ENCODE measurements around the gene PRICKLE4.

PRICKLE4 gene, protein sequence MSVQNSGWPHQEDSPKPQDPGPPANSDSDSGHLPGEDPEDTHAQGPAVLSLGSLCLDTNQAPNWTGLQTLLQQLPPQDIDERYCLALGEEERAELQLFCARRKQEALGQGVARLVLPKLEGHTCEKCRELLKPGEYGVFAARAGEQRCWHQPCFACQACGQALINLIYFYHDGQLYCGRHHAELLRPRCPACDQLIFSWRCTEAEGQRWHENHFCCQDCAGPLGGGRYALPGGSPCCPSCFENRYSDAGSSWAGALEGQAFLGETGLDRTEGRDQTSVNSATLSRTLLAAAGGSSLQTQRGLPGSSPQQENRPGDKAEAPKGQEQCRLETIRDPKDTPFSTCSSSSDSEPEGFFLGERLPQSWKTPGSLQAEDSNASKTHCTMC

DNA sequence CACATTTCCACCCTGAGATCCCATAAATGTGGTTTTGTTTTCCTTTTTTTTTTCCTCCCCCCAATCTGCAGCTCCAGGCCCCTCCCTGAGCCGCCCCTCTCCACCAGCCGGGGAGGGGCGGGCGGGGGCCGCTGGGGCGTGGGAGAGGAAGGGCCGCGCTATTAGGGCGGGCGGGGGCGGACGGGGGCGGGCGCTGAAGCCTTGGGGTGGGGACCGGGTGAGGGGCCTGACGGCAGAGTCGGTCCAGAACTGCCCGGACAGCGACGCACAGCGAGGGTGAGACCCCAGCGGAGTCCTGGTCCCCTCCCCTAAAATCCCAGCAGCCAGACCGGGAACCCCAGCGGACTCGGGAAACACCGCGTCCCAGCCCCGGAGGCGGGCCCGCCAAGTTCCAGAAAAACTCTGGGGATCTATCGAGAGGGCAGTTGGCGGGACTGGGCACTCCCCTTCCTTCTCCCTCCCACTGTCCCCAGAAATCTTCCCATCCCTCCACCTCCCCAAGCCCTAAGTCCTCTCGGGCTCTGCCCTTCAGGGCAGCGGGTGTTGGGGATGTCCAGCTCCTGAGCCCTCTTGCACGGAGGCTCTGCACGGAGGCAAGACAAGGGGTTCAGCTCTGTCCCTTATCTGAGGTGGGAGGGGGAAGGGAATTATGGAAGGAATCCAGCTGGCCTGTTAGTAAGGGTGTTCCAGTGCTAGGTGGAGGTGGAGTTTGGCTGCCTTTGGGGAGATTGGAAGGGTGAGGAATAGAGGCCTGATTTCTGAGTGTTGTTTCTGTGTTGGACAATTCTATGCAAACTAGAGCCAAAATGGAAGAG lies at the start of gene PRICKLE4:
TSS of gene PRICKLE4 (plus strand) at position 232 of the 815 bp plus-strand sequence. CDS start 2,692 bp downstream, outside the sequence.
- DNase-seq (ENCODE audit: low spot score) = peak; percentile 12

DNA sequence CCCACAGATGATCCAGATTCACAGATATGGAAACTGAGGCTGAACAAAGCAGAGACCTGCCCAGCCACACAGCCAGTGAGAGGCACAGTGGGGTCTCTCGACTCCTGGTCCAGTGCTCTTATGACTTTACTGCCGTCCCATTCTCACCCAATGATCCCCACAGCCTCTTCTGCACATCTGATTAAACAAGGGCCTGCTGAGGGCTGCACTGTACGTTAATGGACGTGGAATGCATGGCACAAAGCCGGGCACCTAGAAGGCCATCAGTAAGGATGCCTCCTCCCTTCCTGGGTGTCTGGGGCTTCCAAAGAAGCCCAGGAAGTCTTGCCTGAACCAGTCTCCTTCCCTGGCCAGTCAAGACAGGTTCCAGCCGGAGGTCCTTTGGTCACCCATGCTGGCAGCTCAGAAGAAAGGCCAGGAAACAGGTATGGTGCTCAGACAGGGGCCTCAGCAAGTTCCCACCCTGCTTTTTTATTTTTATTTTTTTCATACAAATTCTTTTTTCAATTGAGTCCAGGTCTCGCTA lies 49.0 kb upstream of the PRICKLE4 start:
- peak; percentile 16 for DNase-seq (ENCODE audit: low spot score)

DNA sequence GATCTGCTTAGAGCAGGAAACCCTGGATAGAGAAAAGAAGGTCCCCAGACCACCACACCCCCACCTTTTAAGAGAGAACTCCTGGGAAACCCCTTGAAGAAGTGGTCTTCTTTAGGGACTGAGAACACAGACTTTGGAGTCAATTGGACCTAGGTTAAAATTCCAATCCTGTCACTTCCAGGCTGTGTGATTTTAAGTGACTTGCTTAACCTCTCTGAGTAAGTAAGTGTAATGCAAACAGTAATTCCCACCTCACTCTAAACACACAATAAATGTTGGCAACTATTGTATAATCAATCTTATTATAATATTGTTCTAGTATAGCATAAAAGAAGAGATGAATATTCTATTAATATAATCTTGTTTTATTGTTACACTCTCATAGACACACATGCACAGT lies 48.4 kb upstream of the PRICKLE4 start:
- no peak for DNase-seq (ENCODE audit: low spot score)

DNA sequence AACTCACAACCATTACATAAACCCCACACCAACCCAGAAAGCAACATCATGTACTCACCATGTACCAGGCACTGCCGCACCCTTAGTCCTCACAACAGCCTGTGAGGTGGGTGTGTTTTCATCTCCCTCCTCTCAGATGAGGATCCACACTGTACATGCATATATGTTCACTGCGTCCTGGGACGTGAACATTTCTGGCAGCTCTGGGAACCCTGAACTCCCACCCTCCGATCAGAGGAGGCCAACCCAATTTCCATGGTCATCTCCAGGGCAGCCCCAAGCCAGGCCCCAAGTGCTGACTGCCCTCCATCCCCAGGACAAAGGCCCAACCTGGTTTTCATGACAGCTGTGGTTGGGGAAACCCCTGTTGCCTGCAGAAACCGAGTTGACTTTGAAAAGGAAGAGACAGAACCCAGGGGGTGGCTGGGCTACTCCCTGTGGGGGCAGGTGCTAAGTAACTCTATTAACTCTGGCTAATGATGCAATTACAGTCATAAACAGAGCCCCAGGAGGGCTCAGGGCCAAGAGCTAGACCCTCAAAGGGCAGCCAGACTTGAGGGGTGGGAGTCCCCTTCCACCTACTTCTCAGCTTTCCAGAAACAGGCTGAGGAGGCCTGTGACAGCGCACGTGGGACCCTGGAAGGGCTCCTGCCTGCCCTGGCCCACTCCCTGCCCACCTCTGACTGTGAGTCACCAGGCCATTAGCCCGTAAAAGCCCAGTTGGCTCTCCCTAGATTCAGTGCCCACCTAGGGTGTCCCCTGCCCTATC lies 47.8 kb upstream of the PRICKLE4 start:
- peak; percentile 53 for DNase-seq (ENCODE audit: low spot score)

DNA sequence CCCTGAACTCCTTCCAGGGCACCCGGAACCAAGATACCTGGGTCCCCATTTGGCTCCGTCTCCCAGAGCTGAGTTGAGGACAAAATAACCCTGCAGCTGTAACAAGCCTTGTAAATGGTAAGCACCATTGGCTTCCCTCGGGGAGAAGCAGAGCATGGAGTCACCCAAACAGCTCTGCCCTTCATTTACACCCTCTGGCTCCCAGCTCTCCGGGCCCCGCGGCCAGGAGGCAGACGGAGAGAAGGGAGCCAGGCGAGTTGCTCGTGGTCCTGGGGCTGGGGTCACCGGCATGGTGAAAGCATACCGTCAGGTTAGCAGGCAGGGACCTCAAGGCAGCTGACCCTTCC lies 47.2 kb upstream of the PRICKLE4 start:
- peak; percentile 52 for DNase-seq (ENCODE audit: low spot score)

DNA sequence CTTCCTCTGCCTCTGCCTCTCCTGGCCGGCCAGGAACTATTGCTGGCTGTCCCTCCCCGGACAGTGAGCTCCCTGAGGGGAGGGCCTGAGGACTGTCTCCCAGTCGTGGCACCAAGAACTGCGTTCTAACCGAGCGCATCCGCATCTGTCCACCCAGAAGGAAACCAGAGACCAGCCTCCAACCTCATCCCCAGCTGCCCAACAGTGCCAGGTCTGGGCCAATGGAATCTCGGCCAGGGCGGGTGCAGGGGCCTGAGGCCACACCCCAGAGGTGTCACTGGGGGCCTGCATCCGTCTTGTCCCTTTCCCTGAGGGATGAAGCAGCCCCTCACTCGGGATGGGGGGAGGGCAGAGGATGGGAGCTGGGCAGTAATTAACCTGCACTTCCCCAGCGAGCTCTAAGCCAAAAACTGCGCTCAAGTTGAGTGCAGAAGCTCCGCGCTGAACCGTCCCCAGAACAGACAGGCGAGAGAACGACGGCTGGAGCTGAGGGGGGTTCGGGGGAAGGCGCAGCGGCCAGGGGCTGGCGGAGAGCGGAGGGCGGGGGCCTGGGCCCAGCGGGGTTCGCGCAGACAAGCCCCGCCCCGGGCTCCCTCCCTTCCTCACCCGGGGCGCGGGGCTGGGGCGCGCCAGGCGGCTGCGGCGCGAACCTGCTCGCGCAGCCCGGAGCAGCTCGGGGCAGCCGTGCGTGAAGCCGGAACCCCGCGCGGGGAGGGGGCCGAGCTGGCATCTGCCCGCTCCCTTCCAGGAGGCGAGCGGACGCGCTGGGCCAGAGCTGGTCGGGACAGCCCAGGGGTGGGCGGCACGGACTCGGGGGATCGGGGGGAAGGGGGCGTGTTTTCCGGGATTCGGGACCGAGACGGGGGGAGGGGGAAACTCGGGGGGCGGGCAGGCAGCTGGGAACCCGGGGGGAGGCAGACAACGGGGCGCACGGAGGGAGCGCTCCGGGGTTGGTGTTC lies 46.6 kb upstream of the PRICKLE4 start:
- peak; percentile 95 for DNase-seq (ENCODE audit: low spot score)

DNA sequence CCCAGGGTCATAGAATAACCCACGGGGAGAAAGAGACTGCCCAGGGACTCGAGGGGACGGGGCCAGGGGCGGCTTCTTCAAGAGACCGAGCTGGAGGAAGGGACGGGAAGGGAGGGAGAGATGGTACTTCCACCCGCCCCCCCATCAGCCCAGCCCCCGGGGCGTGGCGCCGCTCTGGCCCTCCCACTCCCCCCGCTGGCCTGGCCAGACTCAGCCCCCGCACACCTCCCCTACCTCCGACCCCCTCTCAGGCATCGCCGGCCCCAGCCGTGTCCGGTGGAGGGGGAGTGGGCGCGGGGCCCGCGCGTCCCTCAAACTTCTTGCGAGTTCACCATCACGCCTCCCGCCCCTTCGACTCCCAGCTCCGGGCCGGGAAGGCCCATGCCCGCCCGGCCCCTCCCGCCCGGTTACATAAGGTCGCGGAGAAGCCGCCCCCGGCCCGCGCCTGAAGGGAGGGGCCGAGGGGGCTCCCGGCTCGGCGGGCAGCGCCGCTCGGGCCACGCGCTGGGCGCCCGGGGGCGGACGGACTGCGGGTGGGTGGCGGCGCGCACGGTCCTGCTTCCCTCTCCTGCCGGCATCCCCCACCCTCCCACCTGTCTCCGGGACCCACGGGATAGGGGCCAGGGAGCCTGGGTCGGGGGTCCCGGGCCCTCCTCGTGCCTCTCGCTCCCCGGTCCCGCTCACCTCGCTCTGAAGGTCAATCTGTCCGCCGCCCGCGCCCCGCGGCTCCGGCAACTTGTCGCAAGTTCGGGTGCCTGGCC lies 45.7 kb upstream of the PRICKLE4 start:
- DNase-seq (ENCODE audit: low spot score) = peak; percentile 96

DNA sequence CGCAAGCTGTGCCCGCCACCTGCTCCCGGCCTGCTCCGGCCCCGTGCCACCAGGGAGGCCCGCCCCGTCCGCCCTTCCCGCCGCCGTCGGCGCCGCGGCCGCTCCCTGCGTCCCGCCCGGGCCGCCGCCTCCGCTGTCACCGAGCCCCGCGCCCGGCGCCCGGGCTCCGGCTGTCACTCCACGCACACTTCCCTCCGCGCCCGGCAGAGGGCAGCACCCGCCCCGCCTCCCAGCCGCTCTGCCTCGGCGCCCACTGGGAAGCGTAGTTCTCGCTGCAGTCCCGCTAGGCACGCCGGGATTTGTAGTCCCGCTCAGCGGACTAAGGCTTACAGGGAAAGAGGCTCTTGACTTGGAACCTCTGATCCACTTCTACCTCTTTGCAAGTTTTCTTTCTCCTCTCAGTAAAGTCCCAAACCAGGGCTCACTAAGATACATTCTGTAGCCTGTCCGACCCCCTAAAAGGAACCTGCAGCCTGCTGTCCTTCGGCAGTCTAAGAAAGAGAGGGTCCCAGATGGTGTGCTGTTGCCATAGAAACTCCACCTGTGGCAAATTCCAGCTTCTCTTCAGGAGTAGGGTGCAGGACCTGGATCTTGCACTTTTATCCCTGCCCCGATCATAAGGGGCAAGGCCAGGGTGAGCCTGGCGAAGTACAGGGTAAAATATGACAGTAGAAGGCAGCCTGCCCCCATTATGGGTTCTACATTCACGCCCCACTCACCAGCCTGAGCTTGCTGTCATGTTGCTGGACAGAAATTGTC lies 45.0 kb upstream of the PRICKLE4 start, which contains the start of gene TFEB:
TSS of gene TFEB (minus strand) at position 182 of the 759 bp plus-strand sequence. CDS start 44,395 bp downstream, outside the sequence.
- peak; percentile 94 for DNase-seq (ENCODE audit: low spot score)

DNA sequence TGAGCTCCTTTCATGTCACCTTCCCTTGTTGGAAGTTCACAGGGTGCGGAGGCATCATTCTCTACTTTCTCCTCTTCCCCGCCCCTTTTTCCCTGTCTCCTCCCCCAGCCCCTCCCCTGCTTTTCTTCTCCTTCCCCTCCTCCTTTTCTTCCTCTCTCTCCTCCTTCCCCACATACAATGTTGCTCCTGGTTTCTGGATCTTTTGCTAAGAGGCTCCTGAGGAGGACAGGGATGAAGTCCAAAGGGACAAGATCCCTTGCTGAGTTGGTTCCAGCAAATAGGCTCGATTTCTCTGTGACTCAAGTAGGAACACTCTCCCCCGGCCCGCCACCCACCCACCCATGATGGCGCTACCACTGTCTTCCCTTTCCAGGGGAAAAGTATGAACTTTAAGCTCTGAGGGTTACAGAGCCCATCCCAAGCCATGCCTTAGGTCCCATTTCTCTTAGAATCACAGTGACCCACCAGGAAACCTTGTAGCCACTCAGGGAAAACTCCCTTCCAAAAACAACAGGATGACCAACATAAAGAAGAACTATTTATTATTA lies 44.3 kb upstream of the PRICKLE4 start:
- DNase-seq (ENCODE audit: low spot score) = no peak

DNA sequence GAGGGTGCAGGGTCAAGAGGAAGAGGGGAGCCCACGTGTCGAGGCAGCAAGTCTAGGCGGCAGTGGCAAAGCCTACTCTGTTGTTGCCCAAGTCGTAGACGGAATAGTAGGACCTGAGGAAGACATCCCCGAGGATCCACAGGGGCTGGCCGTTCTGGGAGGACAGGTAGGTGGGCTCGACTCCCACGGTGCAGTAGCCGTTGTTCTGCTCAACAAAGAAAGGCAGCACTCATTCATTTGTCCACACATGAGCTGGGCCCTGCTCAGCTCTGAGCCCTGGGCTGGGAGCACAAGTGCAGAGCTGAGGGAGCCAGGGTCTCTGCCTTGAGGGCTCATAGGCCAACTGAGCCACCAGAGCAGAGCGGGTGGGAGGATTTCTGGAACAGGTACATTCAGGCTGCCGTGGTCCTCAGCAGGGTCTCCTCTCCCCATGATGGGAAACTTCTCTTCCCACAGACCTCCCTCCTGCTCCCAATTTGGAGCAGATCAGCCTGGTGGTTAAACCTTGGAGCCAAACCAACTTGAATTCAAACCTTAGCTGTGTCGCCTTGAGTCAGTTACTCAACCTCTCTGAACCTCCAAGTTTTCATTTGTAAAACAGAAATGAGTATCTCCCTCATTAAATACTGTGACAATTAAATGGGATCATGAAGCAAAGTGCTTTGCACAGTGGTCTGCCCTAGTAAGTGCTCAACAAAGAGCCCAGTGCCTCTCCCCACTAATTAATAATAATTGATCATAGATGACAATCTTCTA lies 43.6 kb upstream of the PRICKLE4 start:
- no peak for DNase-seq (ENCODE audit: low spot score)

DNA sequence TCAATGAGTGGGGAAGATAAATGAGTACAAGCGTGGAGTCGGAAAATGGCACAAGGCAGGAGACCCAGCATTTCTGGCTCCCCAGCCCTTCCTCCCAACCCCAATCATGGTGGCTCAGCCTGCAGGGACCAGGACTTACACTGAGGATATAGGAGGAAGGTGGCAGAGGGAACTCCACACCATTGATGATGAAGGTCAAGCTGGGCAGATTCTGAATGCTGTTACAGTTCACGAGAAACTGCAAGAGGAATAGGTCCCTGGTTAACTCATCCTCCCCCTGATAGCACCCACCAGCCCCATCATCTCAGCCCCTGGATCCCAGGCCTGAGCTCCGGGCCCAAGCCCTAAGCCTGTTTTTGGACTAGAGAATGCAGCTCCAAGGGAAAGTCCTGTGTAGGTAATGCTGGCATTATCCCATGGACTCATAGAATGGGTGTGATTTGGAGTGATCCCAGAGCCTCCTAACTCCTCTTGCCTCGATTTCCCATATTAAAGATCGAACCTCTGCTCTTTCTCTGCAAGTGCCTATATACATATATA lies 42.9 kb upstream of the PRICKLE4 start:
- no peak for DNase-seq (ENCODE audit: low spot score)

DNA sequence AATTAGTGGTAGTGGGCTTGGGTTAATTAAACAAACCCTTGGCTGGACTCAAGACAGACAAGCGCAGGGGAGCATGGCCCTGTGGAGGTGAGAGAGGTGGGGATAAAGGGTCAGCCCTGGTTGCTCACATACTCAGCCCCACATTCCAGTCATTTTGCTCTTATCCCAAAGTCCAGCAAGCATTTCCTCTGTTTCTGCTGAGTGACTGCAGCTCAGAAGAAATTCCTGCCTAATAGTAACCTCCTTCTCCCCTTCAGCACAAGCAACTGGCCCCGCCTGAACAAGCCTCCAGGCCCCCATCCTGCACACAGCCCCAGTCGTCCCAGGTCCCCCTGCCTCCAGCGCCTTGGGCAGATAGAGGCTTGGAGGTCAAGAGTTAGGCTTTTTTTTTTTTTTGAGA lies 41.5 kb upstream of the PRICKLE4 start:
- DNase-seq (ENCODE audit: low spot score) = no peak

DNA sequence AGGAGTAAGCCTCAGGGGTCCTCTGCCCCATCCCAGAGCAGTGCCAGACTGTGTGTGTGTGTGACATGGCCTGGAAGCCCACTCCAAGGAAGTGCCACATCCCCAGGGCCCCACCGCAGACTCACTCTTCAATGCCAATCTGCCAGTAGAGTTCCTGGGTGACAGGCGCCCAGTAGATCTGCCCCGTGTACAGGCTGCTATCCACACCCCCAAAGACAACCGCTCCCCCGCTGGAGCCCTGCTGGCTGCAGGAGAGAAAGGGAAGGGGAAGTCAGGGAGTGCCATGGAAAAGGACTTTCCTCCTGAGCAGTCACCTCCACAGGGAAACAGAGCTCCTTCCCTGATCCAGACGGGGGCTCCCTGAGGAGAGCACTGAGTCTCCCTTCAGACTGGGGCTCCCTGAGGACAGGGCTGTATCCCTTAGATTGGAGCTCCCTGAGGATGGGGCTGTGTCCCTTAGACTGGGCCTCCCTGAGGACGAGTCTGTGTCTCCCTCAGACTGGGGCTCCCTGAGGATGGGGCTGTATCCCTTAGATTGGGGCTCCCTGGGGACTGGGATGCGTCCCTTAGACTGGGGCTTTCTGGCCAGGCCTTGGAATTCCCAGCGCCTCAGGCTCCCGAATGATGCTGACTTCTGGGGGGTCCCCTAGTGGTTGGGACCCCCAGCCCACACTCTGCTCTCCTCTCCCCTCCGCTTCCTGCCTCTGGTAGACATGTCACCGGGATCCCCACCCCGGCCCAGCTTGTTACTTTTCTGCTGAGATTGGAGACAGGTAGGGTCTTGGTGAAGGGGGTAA lies 40.0 kb upstream of the PRICKLE4 start:
- no peak for DNase-seq (ENCODE audit: low spot score)

DNA sequence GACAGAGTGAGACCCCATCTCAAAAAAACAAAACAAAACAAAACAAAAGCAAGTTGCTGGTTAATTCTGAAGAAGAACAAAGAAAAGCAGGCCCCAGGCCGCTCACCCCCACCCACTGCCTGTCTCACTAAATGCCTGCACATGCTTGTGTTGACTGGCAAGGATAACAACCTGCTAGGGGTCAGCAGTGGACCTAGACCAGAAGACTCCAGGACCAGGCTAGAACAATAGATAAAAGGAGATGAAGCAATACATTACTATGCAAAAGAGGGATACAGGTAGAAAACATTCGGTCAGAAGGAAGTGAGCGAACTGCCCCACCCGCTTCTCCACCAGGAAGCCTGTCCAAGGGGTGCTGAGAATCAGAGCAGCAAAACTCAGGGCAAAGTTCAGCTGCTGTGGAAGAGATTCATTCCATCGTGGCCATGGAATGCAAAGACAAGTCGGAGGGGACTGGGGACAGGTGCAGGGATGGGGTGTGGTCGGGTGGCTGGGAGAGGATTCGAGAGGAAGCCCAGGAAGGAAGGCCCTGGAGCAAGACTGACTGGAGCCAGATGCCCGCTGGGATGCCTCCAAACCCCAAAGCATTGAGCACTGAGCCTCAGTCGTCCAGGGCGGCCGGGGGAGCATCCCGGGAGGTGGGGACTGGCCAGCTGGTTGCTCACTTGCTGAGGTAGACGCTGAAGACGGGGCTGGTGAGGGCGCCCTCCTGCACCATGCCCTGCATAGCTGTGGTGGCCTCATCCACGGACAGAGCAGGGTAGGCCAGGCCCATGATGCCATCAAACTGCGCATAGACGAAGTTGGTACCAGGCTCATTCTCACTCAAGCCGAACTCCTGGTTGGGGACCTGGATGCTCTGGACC lies 38.7 kb upstream of the PRICKLE4 start:
- no peak for DNase-seq (ENCODE audit: low spot score)

DNA sequence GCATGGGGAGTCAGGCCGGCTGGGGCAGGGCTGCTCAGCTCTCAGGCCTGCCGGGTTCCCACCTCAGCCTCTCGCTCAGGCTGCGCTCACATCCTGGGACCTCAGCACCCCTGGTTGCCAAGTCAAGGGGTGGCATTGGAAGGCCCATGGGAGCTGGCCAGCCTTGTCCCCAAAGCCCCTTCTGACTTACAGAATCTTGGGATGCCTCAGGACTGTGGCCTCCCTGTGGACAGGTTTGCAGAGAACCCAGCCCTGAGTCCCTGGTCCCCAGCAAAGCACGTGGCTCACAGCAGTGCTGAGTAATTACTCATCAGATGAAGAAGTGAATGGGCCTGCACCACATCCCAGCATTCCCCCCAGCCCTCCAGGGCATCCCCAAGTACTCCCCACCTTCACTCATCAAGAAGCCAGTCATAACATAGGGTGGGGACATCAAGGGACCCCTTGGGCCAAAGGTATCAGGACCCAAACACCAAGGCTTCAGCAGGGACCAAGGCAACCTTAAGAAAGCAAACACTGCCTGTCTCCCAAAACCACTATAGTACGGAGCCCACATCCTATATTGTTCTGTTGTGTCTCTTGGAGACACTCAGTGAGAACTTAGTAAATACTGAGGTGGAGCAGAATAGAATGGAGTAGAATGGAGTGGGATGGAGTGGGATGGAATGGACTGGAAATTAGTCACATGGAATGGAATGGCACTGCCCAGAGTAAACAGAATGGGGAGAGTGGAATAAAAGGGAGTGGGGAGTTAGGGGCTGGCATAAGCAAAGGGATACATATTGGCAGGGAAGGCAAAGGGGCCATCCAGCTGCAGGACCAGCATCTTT lies 37.0 kb upstream of the PRICKLE4 start:
- DNase-seq (ENCODE audit: low spot score) = no peak

Measured in globus pallidus (tissue), 1 donor.